Stimulated activated naive B cell treated with anti-CD40 and anti-IgM and Interleukin-4, amounts not matched to agents 10 μg/mL and 1 μg/mL and 100 μg/mL, for 72 hours (primary cell): ENCODE results near the gene INPP4A.
A peak's percentile ranks its signal among the peaks of the same experiment; 100 is the strongest.

ENCODE experiments used
- ATAC-seq, 2 donors: fragments of 150-1000 bp; cut with Tn5 transposase; replicated peaks; 2 replicates each; pipeline ENCODE4 v1.10.0; 2021; ENCODE audit warnings: moderate library complexity in 1 of 2
- DNase-seq: peaks from one replicate; pipeline ENCODE4 v3.0.0; 2021
- H3K27ac Mint-ChIP-seq: one replicate; pipeline ENCODE4 v1.8.0; 2022; ENCODE audit warnings: mild to moderate bottlenecking, mixed read lengths
- H3K27me3 Mint-ChIP-seq, 2 donors: one replicate each; pipeline ENCODE4 v1.8.0; 2022; ENCODE audit warnings: mixed read lengths in 2 of 2
- H3K36me3 Mint-ChIP-seq, 2 donors: one replicate each; pipeline ENCODE4 v1.8.0; 2022; ENCODE audit warnings: mixed read lengths in 2 of 2, mild to moderate bottlenecking in 1 of 2
- H3K4me1 Mint-ChIP-seq, 2 donors: one replicate each; pipeline ENCODE4 v1.8.0; 2022; ENCODE audit warnings: mixed read lengths in 2 of 2, mild to moderate bottlenecking in 1 of 2
- H3K4me3 Mint-ChIP-seq, 2 donors: one replicate each; pipeline ENCODE4 v1.8.0; 2022; ENCODE audit warnings: mild to moderate bottlenecking in 2 of 2, mixed read lengths in 2 of 2, moderate library complexity in 1 of 2
- H3K9me3 Mint-ChIP-seq, 2 donors: one replicate each; pipeline ENCODE4 v1.8.0; 2022; ENCODE audit warnings: mixed read lengths in 2 of 2, mild to moderate bottlenecking in 1 of 2

Gene INPP4A

GRCh38 chr2:98552499-98553179, 108.0 kb downstream of the INPP4A start:
- peaks cover 43 to 86% of the 10 kb centered on the region in 2 donors for H3K4me1 Mint-ChIP-seq
- no peak overlapping the region for H3K4me3 Mint-ChIP-seq
- DNase-seq (no peak), ATAC-seq (no peak)
- peaks cover 41 to 73% of the 10 kb centered on the region in 2 donors for H3K36me3 Mint-ChIP-seq
- no peaks in the 10 kb centered on the region for H3K9me3 Mint-ChIP-seq
- no peaks in the 10 kb centered on the region for H3K27me3 Mint-ChIP-seq
- H3K27ac Mint-ChIP-seq = no peak overlapping the region

DNA sequence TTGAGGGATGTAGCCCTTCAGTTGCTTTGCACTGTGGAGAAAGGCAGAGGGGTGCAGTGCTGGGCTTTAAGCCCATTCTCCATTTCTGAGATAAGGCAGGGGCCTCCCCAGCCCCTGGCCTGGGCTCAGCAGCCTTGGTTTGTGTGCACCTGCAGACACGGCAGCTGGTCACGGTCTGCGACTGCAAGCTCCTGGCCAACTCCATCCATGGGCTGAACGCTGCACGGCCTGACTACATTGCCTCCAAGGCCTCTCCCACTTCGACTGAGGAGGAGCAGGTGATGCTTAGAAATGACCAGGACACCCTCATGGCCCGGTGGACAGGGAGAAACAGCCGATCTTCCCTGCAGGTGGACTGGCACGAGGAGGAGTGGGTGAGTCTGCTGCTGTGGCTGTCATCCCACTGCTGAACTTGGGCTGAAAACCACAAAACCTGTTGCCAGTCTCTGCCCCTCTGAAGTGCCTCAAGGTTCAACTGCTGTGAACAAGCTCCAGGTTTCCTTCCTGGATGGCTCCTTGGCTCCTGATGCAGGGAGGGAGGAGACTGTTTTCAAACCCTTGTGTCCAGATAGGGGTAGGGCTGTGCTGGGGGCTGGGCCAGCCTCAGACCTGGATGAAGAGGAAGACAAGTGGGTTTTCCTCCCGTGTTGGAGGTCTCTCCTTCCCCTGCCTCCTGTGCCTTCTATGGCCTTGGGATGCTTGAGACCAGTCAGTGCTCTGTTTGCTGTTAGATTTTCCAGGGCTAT, 109.6 kb downstream of the INPP4A start:
- no peaks in the 10 kb centered on the region for H3K27me3 Mint-ChIP-seq
- DNase-seq (no peak), ATAC-seq (no peak)
- no peaks in the 10 kb centered on the region for H3K9me3 Mint-ChIP-seq
- H3K27ac Mint-ChIP-seq = no peak overlapping the region
- H3K4me1 Mint-ChIP-seq = peaks cover 32 to 74% of the 10 kb centered on the region in 2 donors
- no peak overlapping the region for H3K4me3 Mint-ChIP-seq
- peaks cover 49 to 77% of the 10 kb centered on the region in 2 donors for H3K36me3 Mint-ChIP-seq

DNA sequence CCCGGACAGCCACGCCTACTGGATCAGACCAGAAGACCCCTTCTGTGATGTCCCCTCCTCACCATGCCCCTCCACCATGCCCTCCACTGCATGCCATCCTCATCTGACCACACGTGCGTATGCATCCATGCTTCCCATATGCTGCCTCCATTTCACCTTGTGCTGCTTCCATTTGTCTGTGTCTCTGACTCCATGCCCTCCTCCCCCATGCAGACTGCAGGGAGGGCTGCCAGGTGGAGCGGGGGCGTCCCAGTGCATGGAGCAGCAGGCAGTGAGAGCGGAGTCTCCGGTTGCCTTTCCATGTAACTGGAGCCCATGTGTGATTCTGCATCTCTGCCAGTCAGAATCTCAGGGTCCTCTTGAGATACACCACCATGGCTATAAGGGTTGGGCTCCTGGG, 111.0 kb downstream of the INPP4A start:
- DNase-seq (no peak), ATAC-seq (no peak)
- H3K9me3 Mint-ChIP-seq = no peaks in the 10 kb centered on the region
- H3K4me3 Mint-ChIP-seq = no peak overlapping the region
- peak overlapping the region; percentile 86 for H3K27ac Mint-ChIP-seq
- no peaks in the 10 kb centered on the region for H3K27me3 Mint-ChIP-seq
- peaks cover 32 to 60% of the 10 kb centered on the region in 2 donors for H3K4me1 Mint-ChIP-seq
- peaks cover 48 to 79% of the 10 kb centered on the region in 2 donors for H3K36me3 Mint-ChIP-seq

DNA sequence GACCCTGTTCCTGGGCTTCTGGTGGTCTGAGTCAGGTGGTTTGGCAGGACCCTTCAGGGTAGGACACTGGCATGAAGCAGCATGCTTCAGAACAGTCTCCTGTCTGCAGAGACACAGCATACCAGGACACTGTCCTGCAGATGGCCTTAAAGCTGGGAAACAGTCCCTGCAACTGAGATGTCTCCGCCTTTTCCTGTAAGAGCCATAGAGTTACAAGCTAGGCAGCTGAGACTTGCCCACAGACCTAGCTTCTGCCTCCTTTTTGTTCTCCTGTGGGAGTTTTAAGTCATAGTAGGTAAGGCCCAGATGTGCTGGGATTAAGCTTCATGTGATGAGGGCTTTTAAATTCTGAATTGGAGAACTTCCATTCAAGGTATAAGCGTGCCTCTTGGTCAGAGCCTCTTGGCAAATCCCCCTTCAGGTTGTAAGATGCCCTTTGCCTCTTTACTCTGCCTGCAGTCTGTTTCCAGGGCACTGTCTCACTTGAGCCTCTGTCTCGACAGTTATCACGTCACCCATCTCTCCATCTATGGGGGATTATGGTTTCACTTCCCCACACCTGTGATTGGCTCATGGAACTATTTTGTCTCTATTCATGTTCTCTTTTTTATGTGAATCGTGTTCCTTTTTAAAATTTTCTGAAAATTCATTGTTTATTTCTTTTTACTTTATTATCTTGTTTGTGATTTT, 111.8 kb downstream of the INPP4A start:
- Mint-ChIP-seq H3K9me3 (no peaks in the 10 kb centered on the region), H3K27me3 (no peaks in the 10 kb centered on the region), H3K4me3 (no peak overlapping the region), H3K4me1 (peaks cover 27 to 52% of the 10 kb centered on the region in 2 donors), H3K36me3 (peaks cover 48 to 78% of the 10 kb centered on the region in 2 donors), H3K27ac (peak overlapping the region; percentile 86)
- DNase-seq (peak; percentile 56), ATAC-seq (peak; percentile 98)

GRCh38 chr2:98558852-98559530, 114.3 kb downstream of the INPP4A start:
- peaks cover 36 to 63% of the 10 kb centered on the region in 2 donors for H3K36me3 Mint-ChIP-seq
- H3K9me3 Mint-ChIP-seq = no peaks in the 10 kb centered on the region
- DNase-seq (no peak), ATAC-seq (no peak)
- H3K4me1 Mint-ChIP-seq = peaks cover 23 to 34% of the 10 kb centered on the region in 2 donors
- no peaks in the 10 kb centered on the region for H3K27me3 Mint-ChIP-seq
- no peak overlapping the region for H3K27ac Mint-ChIP-seq
- H3K4me3 Mint-ChIP-seq = no peak overlapping the region

DNA sequence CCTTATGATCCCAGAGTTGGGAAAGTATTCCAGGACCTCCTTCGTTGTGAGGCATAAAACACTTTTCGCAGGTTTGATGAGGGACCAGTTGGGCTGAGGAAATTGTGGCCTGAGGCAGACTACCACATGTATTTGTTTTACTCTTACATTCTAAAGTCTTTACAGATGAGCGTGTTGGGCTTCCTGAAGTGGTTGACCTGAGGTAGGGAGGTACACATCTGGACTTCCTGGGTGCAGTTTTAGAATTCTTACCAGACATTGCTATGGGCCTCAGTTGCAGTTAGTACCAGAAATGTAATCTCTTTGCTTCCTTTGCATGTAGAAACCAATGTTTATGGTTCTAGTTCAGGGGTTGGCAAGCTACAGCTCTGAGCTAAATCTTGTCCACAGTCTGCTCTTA, 114.9 kb downstream of the INPP4A start:
- H3K36me3 Mint-ChIP-seq = peaks cover 34 to 58% of the 10 kb centered on the region in 2 donors
- H3K27me3 Mint-ChIP-seq = no peaks in the 10 kb centered on the region
- H3K27ac Mint-ChIP-seq = no peak overlapping the region
- no peaks in the 10 kb centered on the region for H3K9me3 Mint-ChIP-seq
- peaks cover 23 to 28% of the 10 kb centered on the region in 2 donors for H3K4me1 Mint-ChIP-seq
- H3K4me3 Mint-ChIP-seq = no peak overlapping the region
- ATAC-seq (no peak), DNase-seq (no peak)

DNA sequence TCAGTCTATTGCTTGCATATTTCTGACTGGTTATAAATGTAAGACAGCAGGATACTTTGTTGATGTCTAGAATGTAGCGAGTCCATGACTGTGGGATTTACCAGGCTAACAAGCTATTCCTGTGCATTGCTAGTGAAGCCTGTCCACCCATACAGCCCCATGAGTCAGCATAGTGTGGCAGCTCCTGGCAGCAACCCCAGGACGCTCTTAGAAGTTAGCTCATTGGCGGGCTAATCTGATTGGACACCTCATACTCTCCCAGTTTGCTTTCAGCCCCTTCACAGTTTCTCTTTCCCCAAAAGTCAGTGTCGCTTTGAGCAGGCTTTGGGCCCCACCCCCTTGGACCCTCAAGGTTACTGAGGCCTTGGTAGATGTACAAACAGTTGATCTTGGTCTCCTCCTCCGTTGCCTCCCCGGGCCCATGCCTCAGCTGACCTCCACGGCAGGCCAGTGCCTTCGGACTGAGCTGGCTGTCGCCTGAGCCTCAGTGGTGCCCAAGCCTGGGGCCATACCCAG, 115.7 kb downstream of the INPP4A start:
- Mint-ChIP-seq H3K4me3 (no peak overlapping the region), H3K4me1 (peaks cover 20 to 21% of the 10 kb centered on the region in 2 donors), H3K27ac (no peak overlapping the region), H3K9me3 (no peaks in the 10 kb centered on the region), H3K27me3 (no peaks in the 10 kb centered on the region), H3K36me3 (peaks cover 26 to 54% of the 10 kb centered on the region in 2 donors)
- no peak for ATAC-seq
- DNase-seq = no peak

- H3K36me3 Mint-ChIP-seq = peaks cover 25 to 54% of the 10 kb centered on the region in 2 donors
- no peak overlapping the region for H3K27ac Mint-ChIP-seq
- no peaks in the 10 kb centered on the region for H3K27me3 Mint-ChIP-seq
- DNase-seq (no peak), ATAC-seq (no peak)
- H3K4me1 Mint-ChIP-seq = peaks cover 14% of the 10 kb centered on the region in 2 donors
- H3K9me3 Mint-ChIP-seq = no peaks in the 10 kb centered on the region
- no peak overlapping the region for H3K4me3 Mint-ChIP-seq
Observed at GRCh38 chr2:98561018-98561417, 116.4 kb downstream of the INPP4A start.

DNA sequence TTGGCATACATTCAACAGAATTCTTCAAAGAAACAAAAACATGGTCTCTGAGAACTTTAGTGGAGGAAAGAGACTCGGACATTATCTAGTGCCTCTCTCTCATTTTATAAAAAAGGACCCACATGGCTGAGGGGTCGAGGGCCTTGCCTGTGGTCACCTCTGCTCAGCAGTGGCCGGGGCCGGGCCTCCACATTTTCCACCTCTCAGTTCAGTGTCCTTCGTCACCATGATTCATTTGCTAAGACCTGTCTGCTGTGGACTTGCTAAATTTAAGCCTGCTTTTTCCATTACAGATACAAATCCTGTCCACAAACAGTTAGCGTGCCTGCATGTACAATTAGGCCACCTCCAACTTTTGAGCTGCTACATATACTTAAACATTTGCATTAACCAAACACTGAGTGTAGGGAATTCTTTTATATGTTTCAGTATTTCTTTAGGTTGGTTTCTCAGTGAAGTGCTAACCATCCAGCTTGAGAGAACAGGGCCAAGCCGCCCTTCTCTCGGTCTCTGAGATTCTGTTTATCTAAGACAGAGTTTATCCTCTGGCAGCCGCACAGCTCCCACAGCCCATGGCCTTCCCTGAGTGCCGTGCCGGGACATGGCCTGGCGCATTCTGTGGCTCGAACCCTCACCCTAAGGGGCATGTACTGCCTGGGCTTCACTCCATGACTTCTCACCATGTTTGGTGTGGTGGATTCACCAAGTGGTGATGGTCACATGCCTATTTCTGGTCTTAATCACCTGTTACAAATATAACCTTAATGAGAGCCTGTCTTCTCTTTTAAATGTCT, 117.4 kb downstream of the INPP4A start:
- ATAC-seq (peak in 1 of 2 donors; percentile 10), DNase-seq (no peak)
- H3K27ac Mint-ChIP-seq = no peak overlapping the region
- peaks cover 6 to 7% of the 10 kb centered on the region in 2 donors for H3K4me1 Mint-ChIP-seq
- no peaks in the 10 kb centered on the region for H3K9me3 Mint-ChIP-seq
- H3K36me3 Mint-ChIP-seq = peaks cover 27 to 62% of the 10 kb centered on the region in 2 donors
- H3K4me3 Mint-ChIP-seq = no peak overlapping the region
- H3K27me3 Mint-ChIP-seq = no peaks in the 10 kb centered on the region

DNA sequence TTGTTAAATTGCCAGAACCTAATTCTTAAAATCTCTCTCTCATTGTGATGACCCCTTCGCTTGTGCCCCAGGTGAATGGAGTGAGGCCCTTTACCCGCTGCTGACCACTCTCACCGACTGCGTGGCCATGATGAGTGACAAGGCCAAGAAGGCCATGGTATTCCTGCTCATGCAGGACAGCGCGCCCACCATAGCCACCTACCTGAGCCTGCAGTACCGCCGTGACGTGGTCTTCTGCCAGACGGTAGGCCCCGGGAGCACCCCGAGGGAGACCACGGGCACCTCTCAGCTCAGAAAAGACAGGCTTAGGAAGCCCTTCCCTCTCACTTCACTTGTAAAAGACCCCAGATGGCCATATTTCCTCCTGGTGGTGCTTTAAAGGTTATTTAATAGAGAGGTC, 118.7 kb downstream of the INPP4A start:
- Mint-ChIP-seq H3K9me3 (no peaks in the 10 kb centered on the region), H3K36me3 (peaks cover 23 to 63% of the 10 kb centered on the region in 2 donors), H3K27ac (no peak overlapping the region), H3K4me1 (peaks cover 0 to 7% of the 10 kb centered on the region in 2 donors), H3K27me3 (no peaks in the 10 kb centered on the region), H3K4me3 (no peak overlapping the region)
- ATAC-seq (no peak), DNase-seq (no peak)

DNA sequence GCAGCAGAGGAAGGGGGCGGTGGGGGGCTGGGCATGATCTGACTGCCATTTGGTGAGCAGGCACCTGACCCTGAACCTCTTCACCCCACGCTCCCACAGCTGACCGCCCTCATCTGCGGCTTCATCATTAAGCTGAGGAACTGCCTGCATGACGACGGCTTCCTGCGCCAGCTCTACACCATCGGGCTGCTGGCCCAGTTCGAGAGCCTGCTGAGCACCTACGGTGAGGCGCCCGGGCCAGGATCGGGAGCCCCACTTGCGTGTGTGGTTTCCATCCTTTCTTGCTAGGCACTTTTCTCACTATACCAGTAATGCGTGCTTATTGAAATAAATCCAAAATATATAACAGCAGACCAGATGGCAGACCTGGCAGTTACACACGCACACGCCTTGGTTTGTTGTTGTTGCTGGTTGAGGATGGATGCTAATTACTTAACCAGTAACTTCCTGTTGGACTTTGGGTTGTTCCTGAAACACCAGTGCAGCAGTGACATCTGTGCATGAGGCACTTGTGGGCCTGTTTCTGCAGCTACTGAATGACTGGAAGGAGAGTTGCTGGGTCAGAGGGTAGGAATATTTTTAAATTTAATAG, 120.0 kb downstream of the INPP4A start:
- ATAC-seq = no peak
- Mint-ChIP-seq H3K36me3 (peaks cover 23 to 62% of the 10 kb centered on the region in 2 donors), H3K4me1 (peaks cover 0 to 4% of the 10 kb centered on the region in 2 donors), H3K27ac (no peak overlapping the region), H3K9me3 (no peaks in the 10 kb centered on the region), H3K27me3 (no peaks in the 10 kb centered on the region), H3K4me3 (no peak overlapping the region)
- DNase-seq = no peak

- H3K27ac Mint-ChIP-seq = no peak overlapping the region
- no peak for ATAC-seq
- no peak for DNase-seq
- H3K27me3 Mint-ChIP-seq = no peaks in the 10 kb centered on the region
- peaks cover 27 to 69% of the 10 kb centered on the region in 2 donors for H3K36me3 Mint-ChIP-seq
- H3K4me3 Mint-ChIP-seq = no peak overlapping the region
- peaks cover 0 to 2% of the 10 kb centered on the region in 2 donors for H3K4me1 Mint-ChIP-seq
- no peaks in the 10 kb centered on the region for H3K9me3 Mint-ChIP-seq
Observed at GRCh38 chr2:98565286-98565860, 120.7 kb downstream of the INPP4A start.

- peaks cover 28 to 68% of the 10 kb centered on the region in 2 donors for H3K36me3 Mint-ChIP-seq
- no peaks in the 10 kb centered on the region for H3K27me3 Mint-ChIP-seq
- DNase-seq = no peak
- H3K4me1 Mint-ChIP-seq = peaks cover 0 to 2% of the 10 kb centered on the region in 2 donors
- no peak for ATAC-seq
- H3K27ac Mint-ChIP-seq = no peak overlapping the region
- no peak overlapping the region for H3K4me3 Mint-ChIP-seq
- H3K9me3 Mint-ChIP-seq = no peaks in the 10 kb centered on the region
Observed at GRCh38 chr2:98565941-98566340, 121.3 kb downstream of the INPP4A start.
